GM23248 (cell line): ENCODE measurements around the gene RPS6KA4.

Source experiments
- EZH2 ChIP-seq: fragments of 200-600 bp; sonication (generic); IDR thresholded peaks from 2 replicates; pipeline ENCODE4 v1.6.1; 2018; ENCODE audit warnings: antibody characterized with exemption, mild to moderate bottlenecking; ENCODE audit not compliant: insufficient read depth, poor library complexity, severe bottlenecking
- EZH2phosphoT487 ChIP-seq: fragments of 200-600 bp; sonication (generic); IDR thresholded peaks from 2 replicates; pipeline ENCODE4 v1.6.1; 2018; ENCODE audit warnings: antibody characterized with exemption, moderate library complexity, mild to moderate bottlenecking, low read depth; ENCODE audit not compliant: insufficient read depth

- TF ChIP-seq EZH2phosphoT487 (no peak), EZH2 (no peak)
These were observed 37.9 kb upstream of the RPS6KA4 start for GRCh38 chr11:64321026-64321425.
